Measurements from ENCODE around the gene GARIN5A. TPM values are rescaled to one million over a fixed set of nuclear protein-coding genes. Genes with fewer than 3 reads are reported as not detected.

GARIN5A gene
- total RNA-seq, 4 donors from 2014 or later = 0.32 to 0.52 TPM; not detected in 2

- Histone ChIP-seq H3K27ac (replicated peaks in 1 of 4) (no peak overlapping the region), H3K9me3 (no peaks in the 10 kb centered on the region), H3K4me1 (no peaks in the 10 kb centered on the region), H3K27me3 (peaks cover 0 to 79% (median 6%) of the 10 kb centered on the region in 4 donors), H3K36me3 (no peaks in the 10 kb centered on the region), H3K4me3 (no peak overlapping the region)
- 48% methylated on average over 4 of the region's 19 CpGs for WGBS
- intact Hi-C loops (cut with DNase I) = no loop called here
- TF ChIP-seq CTCF (IDR thresholded peaks at IDR 0.05) = no peak
- no peak for TF ChIP-seq POLR2AphosphoS5 (IDR thresholded peaks at IDR 0.05)
- no peak for TF ChIP-seq EP300 (IDR thresholded peaks at IDR 0.05)
- TF ChIP-seq POLR2A (IDR thresholded peaks at IDR 0.05; ENCODE audit: low read depth) = no peak
- no peak for DNase-seq (ENCODE audit: extremely low spot score)
Measured at GRCh38 chr19:50464348-50464747, 12.3 kb downstream of the GARIN5A start.

GRCh38 chr19:50462970-50463369, 13.7 kb downstream of the GARIN5A start:
- WGBS = 93% methylated on average over 6 of the region's 7 CpGs
- H3K9me3 ChIP-seq = no peaks in the 10 kb centered on the region
- intact Hi-C loops (cut with DNase I) = no loop called here
- TF ChIP-seq CTCF (IDR thresholded peaks at IDR 0.05) (no peak), EP300 (IDR thresholded peaks at IDR 0.05) (no peak), POLR2A (IDR thresholded peaks at IDR 0.05; ENCODE audit: low read depth) (no peak), POLR2AphosphoS5 (IDR thresholded peaks at IDR 0.05) (no peak)
- H3K4me1 ChIP-seq = no peaks in the 10 kb centered on the region
- no peak overlapping the region for H3K4me3 ChIP-seq
- H3K27ac ChIP-seq (replicated peaks in 1 of 4) = no peak overlapping the region
- DNase-seq (ENCODE audit: extremely low spot score) = no peak
- H3K27me3 ChIP-seq = peaks cover 0 to 85% (median 16%) of the 10 kb centered on the region in 4 donors
- no peaks in the 10 kb centered on the region for H3K36me3 ChIP-seq

GRCh38 chr19:50461066-50461875, 15.4 kb downstream of the GARIN5A start:
- WGBS = 31% methylated on average over 24 of the region's 28 CpGs
- Histone ChIP-seq H3K27me3 (peaks cover 0 to 85% (median 20%) of the 10 kb centered on the region in 4 donors), H3K4me1 (no peaks in the 10 kb centered on the region), H3K36me3 (no peaks in the 10 kb centered on the region), H3K4me3 (no peak overlapping the region), H3K9me3 (no peaks in the 10 kb centered on the region), H3K27ac (replicated peaks in 1 of 4) (no peak overlapping the region)
- intact Hi-C loops (cut with DNase I) = loop anchor here (2.0 kb wide), 1 partner anchor 92 kb away; no protein-coding TSS in a partner anchor
- peak; percentile 66 to 81 (median 67) for TF ChIP-seq CTCF (IDR thresholded peaks at IDR 0.05)
- no peak for TF ChIP-seq EP300 (IDR thresholded peaks at IDR 0.05)
- TF ChIP-seq POLR2AphosphoS5 (IDR thresholded peaks at IDR 0.05) = peak in 1 of 2 donors; percentile 18
- DNase-seq (ENCODE audit: extremely low spot score) = no peak

DNA sequence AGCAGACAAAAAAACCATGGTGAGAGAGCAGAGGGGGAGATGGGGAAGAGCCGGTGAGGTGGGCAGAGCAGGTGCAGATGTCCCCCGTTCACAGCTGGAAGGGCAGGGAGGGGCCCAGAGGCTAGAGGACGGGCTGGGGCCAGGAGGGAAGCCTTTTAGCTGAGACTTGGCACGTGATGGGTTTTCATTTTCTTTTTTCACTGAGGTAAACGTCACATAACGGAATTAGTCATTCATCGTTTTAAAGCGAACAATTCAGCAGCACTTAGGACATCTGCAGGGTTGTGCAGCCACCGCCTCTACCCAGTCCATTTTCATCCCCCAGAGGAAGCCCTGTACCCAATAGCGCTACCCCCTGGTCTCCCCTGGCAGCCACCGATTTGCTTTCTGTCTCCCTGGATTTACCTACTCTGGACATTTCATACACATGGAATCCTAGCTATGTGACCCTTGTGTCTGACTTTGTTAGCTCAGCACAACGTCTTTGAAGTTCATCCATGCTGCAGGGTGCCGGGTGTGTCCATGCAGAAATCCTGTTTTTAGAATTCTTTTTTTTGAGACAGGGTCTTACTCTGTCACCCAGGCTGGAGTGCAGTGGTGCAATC, 16.4 kb downstream of the GARIN5A start:
- WGBS = 34% methylated on average over 13 of the region's 13 CpGs
- H3K27ac ChIP-seq (replicated peaks in 1 of 4) = no peak overlapping the region
- no peaks in the 10 kb centered on the region for H3K36me3 ChIP-seq
- H3K4me3 ChIP-seq = no peak overlapping the region
- H3K9me3 ChIP-seq = no peaks in the 10 kb centered on the region
- DNase-seq (ENCODE audit: extremely low spot score) = no peak
- H3K27me3 ChIP-seq = peaks cover 0 to 81% (median 20%) of the 10 kb centered on the region in 4 donors
- TF ChIP-seq EP300 (IDR thresholded peaks at IDR 0.05) (no peak), POLR2AphosphoS5 (IDR thresholded peaks at IDR 0.05) (no peak), CTCF (IDR thresholded peaks at IDR 0.05) (no peak), POLR2A (IDR thresholded peaks at IDR 0.05; ENCODE audit: low read depth) (no peak)
- intact Hi-C loops (cut with DNase I) = loop anchor here (2.0 kb wide), 1 partner anchor 91 kb away; no protein-coding TSS in a partner anchor
- H3K4me1 ChIP-seq = no peaks in the 10 kb centered on the region

Data from esophagus muscularis mucosa (tissue), 4 donors.